ENCODE measurements around the gene WNT7A.

DNA sequence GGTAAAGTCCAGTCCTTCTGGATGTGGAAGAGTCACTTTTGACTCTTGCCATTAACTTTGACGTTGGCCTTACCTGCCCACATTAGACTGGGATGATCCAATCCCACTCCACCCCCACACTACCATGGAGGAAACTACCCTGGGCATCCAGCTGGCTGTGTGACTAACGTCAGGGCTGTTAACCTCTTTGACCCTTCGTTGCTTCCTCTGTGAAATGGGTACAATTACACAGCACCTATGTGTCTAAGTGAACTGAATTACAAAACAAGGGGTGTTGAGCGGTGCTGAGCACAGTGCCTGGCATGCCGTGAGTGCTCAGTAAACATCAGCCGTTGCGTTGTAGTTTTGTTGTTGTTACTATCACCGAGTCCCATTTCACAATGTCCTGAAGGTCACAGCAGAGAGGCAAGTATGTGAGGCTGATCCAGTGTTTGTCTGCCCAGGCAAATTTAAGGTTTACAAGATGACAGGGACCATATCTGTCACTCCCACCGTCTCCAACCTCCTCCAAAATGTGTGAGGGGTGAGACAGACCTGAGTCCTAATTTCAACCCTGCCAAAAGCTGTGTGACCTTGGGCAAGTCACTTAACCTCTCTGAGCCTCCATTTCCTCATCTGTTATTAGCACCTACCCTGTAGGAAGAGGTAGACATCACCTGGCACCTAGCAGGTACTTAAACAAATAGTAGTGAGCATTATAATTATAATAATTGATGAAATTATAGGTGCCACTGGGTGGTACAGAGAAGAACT is 20.9 kb downstream of the WNT7A start:
- TF ChIP-seq NFIC (IDR thresholded peaks at IDR 0.05; ENCODE audit: borderline replicate concordance) (no peak), MXI1 (IDR thresholded peaks at IDR 0.05; ENCODE audit: low read depth, low read length) (no peak), JUND (IDR thresholded peaks at IDR 0.05) (no peak), IRF3 (IDR thresholded peaks at IDR 0.05; ENCODE audit: low read depth, low read length) (no peak), CTCF (IDR thresholded peaks at IDR 0.05) (no peak), RAD21 (IDR thresholded peaks at IDR 0.05; ENCODE audit: low read length) (no peak), FOSL2 (IDR thresholded peaks at IDR 0.05; ENCODE audit: borderline replicate concordance, low read depth) (no peak), GABPA (IDR thresholded peaks at IDR 0.05; ENCODE audit: low read depth) (no peak), SIN3A (IDR thresholded peaks at IDR 0.05; ENCODE audit: borderline replicate concordance, low read depth, low read length) (no peak), TAF1 (IDR thresholded peaks at IDR 0.05; ENCODE audit: borderline replicate concordance, low read depth, low read length) (no peak), RFX5 (IDR thresholded peaks at IDR 0.05; ENCODE audit: low read length) (no peak), YY1 (IDR thresholded peaks at IDR 0.05; ENCODE audit: low read depth) (no peak)
- TF ChIP-seq, protein P1, sequence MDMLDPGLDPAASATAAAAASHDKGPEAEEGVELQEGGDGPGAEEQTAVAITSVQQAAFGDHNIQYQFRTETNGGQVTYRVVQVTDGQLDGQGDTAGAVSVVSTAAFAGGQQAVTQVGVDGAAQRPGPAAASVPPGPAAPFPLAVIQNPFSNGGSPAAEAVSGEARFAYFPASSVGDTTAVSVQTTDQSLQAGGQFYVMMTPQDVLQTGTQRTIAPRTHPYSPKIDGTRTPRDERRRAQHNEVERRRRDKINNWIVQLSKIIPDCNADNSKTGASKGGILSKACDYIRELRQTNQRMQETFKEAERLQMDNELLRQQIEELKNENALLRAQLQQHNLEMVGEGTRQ (IDR thresholded peaks at IDR 0.05; ENCODE audit: borderline replicate concordance, low read depth, low read length): no peak

Measured in SK-N-SH (cell line).